Stimulated activated CD4-positive, alpha-beta T cell treated with anti-CD3 and anti-CD28 coated beads, Interleukin-15, amount 100 ng/mL, for 48 hours (primary cell): ENCODE measurements around the gene COL27A1.

Source experiments
- DNase-seq, 2 donors: peaks; one replicate each; pipeline ENCODE4 v3.0.0-alpha.2; 2020; ENCODE audit warnings: low read depth in 2 of 2

Gene COL27A1

DNA sequence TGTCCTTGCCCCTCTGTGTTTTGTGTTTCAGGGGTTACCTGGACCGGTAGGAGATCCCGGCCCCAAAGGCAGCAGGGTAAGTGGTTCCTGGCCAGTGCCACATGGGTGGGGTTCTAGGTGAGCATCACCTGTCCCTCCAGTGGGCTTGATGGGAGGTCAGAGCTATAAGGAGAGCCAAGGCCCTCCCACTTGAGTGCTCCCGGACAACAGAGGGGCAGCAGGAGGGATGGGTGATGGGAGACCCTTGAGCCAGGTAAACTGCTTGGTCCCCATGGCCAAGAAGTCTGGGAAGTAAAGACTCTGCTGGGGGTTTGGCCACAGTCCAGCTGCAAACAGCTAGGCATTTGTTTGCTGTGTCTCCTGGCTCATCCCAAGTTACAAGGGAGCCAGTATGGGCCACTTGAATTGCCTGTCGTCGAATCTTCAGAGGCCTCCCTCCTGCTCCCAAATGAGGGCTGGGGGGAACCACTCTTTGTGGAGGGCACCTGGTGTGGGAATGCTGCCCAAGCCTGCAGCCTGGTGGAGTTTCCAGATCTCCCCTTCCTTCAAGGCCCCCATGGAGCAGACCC, 51.0 kb downstream of the COL27A1 start:
- DNase-seq = no peak

- DNase-seq = no peak
Measured at GRCh38 chr9:114207034-114207810, 51.9 kb downstream of the COL27A1 start.

DNA sequence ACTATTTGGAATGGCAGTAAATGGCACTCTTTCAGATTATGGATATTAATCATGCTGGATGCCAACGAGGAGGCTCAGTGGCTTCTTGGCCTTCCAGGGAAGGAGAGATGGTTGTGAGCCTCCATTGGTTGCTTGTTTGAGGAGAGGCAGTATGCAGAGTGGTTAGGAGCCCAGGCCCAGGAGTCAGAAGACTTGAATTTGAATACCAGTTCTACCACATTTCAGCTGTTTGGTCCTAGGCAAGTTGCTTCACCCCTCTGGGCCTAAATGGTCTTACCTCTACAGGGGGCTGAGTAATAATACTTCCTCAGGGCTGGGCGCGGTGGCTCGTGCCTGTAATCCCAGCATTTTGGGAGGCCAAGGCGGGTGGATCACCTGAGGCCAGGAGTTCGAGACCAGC, 52.5 kb downstream of the COL27A1 start:
- DNase-seq = no peak

- no peak for DNase-seq
Measured at GRCh38 chr9:114209151-114209550, 53.8 kb downstream of the COL27A1 start.

DNA sequence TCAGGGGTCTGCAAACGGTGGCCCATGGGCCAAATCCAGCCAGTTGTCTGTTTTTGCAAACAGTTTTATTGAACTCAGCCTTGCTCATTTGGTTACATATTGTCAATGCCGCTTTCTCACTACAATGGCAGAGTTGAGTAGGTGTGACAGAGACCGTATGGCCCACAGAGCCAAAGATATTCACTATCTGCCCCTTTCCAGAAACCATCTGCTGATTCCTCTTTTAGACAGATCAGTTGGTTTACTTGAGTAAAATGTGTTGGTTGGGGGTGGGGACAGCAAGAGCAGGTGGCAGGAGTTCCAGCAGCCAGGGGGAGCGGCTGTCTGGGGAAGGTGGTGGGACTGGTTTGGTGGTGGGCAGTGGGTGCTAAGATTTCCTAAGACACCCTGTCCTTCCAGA, 54.8 kb downstream of the COL27A1 start:
- DNase-seq = no peak

GRCh38 chr9:114210691-114211276, 55.4 kb downstream of the COL27A1 start:
- DNase-seq = no peak

GRCh38 chr9:114212826-114213225, 57.5 kb downstream of the COL27A1 start:
- DNase-seq = no peak

DNA sequence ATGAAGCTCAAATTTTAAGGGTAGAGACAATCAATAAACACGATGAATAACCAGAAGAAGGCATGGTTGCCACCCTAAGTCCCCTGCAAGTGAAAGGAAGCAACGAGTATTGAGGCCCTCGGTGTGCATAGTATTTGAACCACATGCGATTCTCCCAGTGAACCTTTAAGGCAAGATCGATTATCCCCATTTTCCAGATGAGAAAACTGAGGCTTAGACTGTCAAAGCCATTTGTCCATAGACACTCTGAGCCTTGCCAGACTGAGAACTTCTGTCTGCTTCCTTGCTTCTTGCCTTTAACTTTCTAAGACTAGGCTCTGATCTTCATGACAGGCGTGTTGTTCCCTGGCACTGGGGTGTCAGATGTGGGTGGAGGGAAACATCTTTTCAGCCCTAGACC, 58.2 kb downstream of the COL27A1 start:
- no peak for DNase-seq

DNA sequence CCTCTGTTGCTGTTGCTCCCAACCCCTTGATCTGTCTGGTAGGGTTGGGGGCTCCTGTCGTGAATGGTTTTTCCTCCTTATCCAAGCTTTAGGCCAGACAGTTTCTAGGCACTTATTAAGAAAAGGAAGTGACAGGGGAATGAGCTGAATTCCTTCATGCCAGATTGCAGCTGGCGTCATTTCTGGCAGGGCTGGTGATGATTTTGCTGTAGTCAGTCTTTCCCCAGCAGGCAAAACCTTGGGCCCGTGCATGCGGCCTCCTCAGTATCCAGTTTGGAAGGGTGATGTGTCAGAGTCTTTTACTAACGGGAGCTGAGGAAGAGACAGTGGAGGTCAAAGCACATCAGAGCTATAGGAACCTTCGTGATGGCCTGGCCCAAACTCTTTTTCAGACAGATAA, 58.8 kb downstream of the COL27A1 start:
- DNase-seq = no peak

- DNase-seq = no peak
Measured at GRCh38 chr9:114214686-114215414, 59.5 kb downstream of the COL27A1 start.

GRCh38 chr9:114216081-114216480, 60.7 kb downstream of the COL27A1 start:
- DNase-seq = no peak

- no peak for DNase-seq
Measured at GRCh38 chr9:114216976-114217375, 61.6 kb downstream of the COL27A1 start.

GRCh38 chr9:114218264-114219120, 63.2 kb downstream of the COL27A1 start:
- no peak for DNase-seq

- DNase-seq = no peak
Measured at GRCh38 chr9:114220061-114220541, 64.8 kb downstream of the COL27A1 start.

DNA sequence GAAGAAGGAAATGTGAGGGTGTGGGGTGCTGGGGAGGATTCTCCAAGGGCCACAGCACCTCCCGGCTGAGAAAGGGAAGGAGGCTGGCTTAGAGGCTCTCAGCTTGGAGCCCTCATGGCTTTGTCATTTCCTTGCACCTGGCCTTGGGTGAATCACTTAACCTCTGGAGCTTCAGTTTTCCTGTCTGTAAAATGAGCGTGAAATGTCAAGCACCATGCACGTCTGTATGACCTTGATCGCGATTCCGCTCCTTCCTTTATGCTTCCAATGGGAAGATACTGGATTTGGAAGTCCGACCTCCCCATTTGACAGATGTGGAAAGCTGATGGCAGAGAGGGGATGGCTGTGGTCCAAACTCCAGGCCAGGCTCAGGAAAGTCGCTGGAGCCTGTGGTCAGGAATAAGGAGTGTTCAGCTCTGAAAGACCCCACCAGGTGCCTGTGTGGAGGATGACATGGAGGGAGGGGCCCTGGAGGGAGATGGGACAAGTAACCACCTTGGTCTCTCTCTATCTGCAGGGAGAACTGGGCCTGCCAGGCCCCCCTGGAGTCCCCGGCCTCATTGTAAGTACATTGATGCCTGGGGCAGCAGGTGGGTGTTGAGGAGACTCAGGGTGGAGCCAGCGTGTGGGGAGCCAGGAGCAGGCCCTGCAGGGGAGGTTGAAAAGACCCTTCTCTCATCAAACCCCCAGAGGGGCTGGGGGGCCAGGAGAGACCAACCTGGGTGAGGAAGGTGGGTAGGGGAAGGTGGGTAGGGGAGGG, 66.5 kb downstream of the COL27A1 start:
- no peak for DNase-seq

- no peak for DNase-seq
Measured at GRCh38 chr9:114223564-114224246, 68.4 kb downstream of the COL27A1 start.

DNA sequence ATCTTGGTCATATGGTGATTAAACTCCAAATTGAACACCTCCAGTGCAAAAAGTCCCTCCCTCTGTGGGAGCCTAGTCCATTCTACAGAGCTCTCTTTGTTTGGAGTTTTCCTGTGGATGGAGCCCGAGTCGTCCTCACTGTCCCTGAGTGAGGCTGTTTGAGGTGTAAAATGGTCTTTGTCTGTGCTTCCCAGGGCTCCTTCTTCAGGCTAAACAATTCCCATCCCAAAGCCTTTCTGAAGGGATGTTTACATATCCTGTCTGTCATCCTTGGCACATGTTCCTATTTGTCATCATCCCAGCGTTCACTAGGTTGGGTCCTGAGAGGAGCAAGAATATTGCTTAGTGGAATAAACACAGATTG, 68.9 kb downstream of the COL27A1 start:
- DNase-seq = no peak

GRCh38 chr9:114225561-114226212, 70.3 kb downstream of the COL27A1 start:
- DNase-seq = no peak

DNA sequence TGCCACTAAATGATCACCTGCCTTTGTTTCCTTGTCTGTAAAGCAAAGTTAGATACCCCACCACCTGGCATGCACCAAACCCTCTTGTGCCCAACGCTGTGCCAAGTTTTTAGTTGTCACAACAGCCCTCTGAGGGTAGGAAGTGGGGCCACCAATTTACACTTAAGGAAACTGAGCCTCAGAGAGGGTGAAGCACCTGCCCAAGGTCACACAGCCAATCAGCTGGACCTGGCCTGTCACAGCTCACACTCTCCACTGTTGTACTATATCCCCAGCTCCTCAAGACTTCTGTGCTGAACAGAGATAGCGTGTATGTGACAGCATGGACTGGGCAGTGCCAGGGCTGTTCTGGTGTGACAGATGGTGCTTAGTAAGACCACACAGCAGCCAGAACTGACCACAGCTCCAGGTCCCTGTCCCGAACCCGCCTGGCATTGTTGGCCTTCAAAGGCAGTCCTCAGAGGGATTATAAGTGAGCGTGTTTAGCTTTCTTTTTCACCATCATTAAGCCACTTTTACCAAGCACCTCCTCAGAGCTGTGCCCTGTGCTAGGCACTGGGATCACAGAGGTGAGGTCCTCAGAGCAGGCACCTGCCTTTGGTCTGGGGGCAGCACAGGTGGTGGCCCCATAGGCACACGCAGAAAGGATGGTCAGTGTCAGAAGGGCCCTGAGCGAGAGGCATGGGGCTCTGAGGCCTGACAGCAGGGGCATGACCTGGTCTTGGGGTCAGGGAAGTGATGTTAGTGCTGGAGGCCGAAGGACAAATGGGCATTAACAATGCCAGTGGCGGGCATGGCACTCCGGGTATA, 71.1 kb downstream of the COL27A1 start:
- DNase-seq = no peak
